Right lobe of liver (tissue), 6 donors: Measurements from ENCODE around the gene IL20RA. TPM values are rescaled to one million over a fixed set of nuclear protein-coding genes. Genes with fewer than 3 reads are reported as not detected.

ENCODE experiments used
- ATAC-seq, 4 donors: fragments of 200-7000 bp; cut with Tn5 transposase; one replicate each; pipeline ENCODE4 v1.9.1; 2020; ENCODE audit warnings: mild to moderate bottlenecking in 4 of 4, moderate library complexity in 4 of 4
- DNase-seq, 3 donors: peaks; one replicate each; pipeline ENCODE4 v3.0.0-alpha.2; 2020
- H3K27ac ChIP-seq, 3 donors: fragments of 200-600 bp; one replicate each; pipeline ENCODE4 v1.8.0; 2022
- H3K27me3 ChIP-seq, 2 donors: fragments of 200-600 bp; one replicate each; pipeline ENCODE4 v1.8.0; 2022
- H3K36me3 ChIP-seq, 4 donors: fragments of 200-600 bp; sonication (generic) in 1 of 4; one replicate each; pipeline versions ENCODE4 v1.5.1 to v1.8.0; 2017 to 2022; ENCODE audit warnings: control low read depth in 1 of 4
- H3K4me1 ChIP-seq, 4 donors: fragments of 200-600 bp; sonication (generic) in 1 of 4; one replicate each; pipeline versions ENCODE4 v1.5.1 to v1.8.0; 2017 to 2022; ENCODE audit warnings: control low read depth in 1 of 4
- H3K4me3 ChIP-seq, 3 donors: fragments of 200-600 bp; one replicate each; pipeline ENCODE4 v1.8.0; 2022
- H3K9me3 ChIP-seq, 4 donors: fragments of 200-600 bp; sonication (generic) in 1 of 4; one replicate each; pipeline versions ENCODE4 v1.5.1 to v1.8.0; 2017 to 2022; ENCODE audit warnings: control low read depth in 1 of 4
- CTCF ChIP-seq, 4 donors: fragments of 200-600 bp in 3 of 4; fragments of 450-650 bp in 1 of 4; IDR thresholded peaks; one replicate each; pipeline versions ENCODE4 v1.5.1 to v1.8.0; 2016 to 2022; ENCODE audit warnings: antibody characterized with exemption in 4 of 4, mild to moderate bottlenecking in 2 of 4
- POLR2A ChIP-seq: fragments of 450-650 bp; IDR thresholded peaks from one replicate; pipeline ENCODE4 v1.6.1; 2017; ENCODE audit warnings: antibody characterized with exemption, mild to moderate bottlenecking
- WGBS: methylation state at CpG from one replicate; pipeline ENCODE4 v1.1.6; 2018; ENCODE audit warnings: low coverage, low lambda C conversion rate; ENCODE audit not compliant: insufficient coverage; ENCODE audit errors: missing lambda C conversion rate; 5-methylcytosine and 5-hydroxymethylcytosine counted together
- intact Hi-C, 2 donors: fragments of 100-400 bp; cut with DNase I; formaldehyde crosslinking; loops; one replicate each; pipeline versions ENCODE4 v1.11.2 to v1.14.1; 2022
- total RNA-seq, 6 experiments: library from RNA; depleted of rRNA in 2 of 6; stranded (reverse); fragments of >200 nt in 2 of 6; fragmentation: NEBNext Ultra II Directional in 3 of 6; extraction: Animal tissue kit (Norgen Biotek cat#: 25700) in 3 of 6; gene quantifications; one replicate each; pipeline versions ENCODE4 v1.1.0 to v1.2.4, GENCODE V29; 2016 to 2023
- donor health status: DM: no; HTN: yes; CAD: no.
- donor health status: DM: no; HTN: no; CAD: no.
- donor health status: DM: no; HTN: no; CAD: no.
- donor health status: DM: no; HTN: yes; CAD: no.
- donor health status: DM: no; HTN: yes; CAD: no.

IL20RA gene
- total RNA-seq, 6 experiments from 2014 or later: 0.06 to 0.70 (median 0.12) TPM

GRCh38 chr6:137043710-137044365 is 927 bp downstream of the IL20RA start:
- intact Hi-C loops: no loop called here
- 20% methylated on average over 13 of the region's 42 CpGs for WGBS
- no peak overlapping the region for H3K27ac ChIP-seq
- no peak for DNase-seq
- H3K27me3 ChIP-seq: peaks cover 0 to 26% of the 10 kb centered on the region in 2 donors
- ATAC-seq: peak; percentile 50 to 62 (median 56)
- peaks cover 0 to 5% (median 0%) of the 10 kb centered on the region in 4 donors for H3K4me1 ChIP-seq
- TF ChIP-seq POLR2A (no peak), CTCF (IDR thresholded peaks at IDR 0.05) (no peak)
- H3K9me3 ChIP-seq: no peaks in the 10 kb centered on the region
- H3K4me3 ChIP-seq: peak overlapping the region; percentile 49 to 61 (median 59)
- no peaks in the 10 kb centered on the region for H3K36me3 ChIP-seq

GRCh38 chr6:137040393-137040792 is 4.4 kb downstream of the IL20RA start:
- no peak overlapping the region for H3K27ac ChIP-seq
- peaks cover 0 to 5% (median 0%) of the 10 kb centered on the region in 4 donors for H3K4me1 ChIP-seq
- peak in 1 of 4 donors; percentile 10 for TF ChIP-seq CTCF (IDR thresholded peaks at IDR 0.05)
- no peak for TF ChIP-seq POLR2A
- no peaks in the 10 kb centered on the region for H3K36me3 ChIP-seq
- intact Hi-C loops: no loop called here
- H3K27me3 ChIP-seq: peaks cover 0 to 29% of the 10 kb centered on the region in 2 donors
- H3K9me3 ChIP-seq: no peaks in the 10 kb centered on the region
- no peak overlapping the region for H3K4me3 ChIP-seq
- ATAC-seq (no peak), DNase-seq (no peak)

- intact Hi-C loops: no loop called here
- 68% methylated on average over 4 of the region's 4 CpGs for WGBS
- no peaks in the 10 kb centered on the region for H3K9me3 ChIP-seq
- no peak for ATAC-seq
- peaks cover 0 to 4% (median 0%) of the 10 kb centered on the region in 4 donors for H3K4me1 ChIP-seq
- peaks cover 0 to 22% of the 10 kb centered on the region in 2 donors for H3K27me3 ChIP-seq
- DNase-seq: no peak
- TF ChIP-seq CTCF (IDR thresholded peaks at IDR 0.05) (no peak), POLR2A (no peak)
- no peaks in the 10 kb centered on the region for H3K36me3 ChIP-seq
- no peak overlapping the region for H3K27ac ChIP-seq
- no peak overlapping the region for H3K4me3 ChIP-seq
Observed at GRCh38 chr6:137039010-137039409, 5.8 kb downstream of the IL20RA start.

- Histone ChIP-seq H3K4me1 (no peaks in the 10 kb centered on the region), H3K27ac (no peak overlapping the region), H3K9me3 (no peaks in the 10 kb centered on the region), H3K4me3 (no peak overlapping the region), H3K27me3 (peaks cover 0 to 12% of the 10 kb centered on the region in 2 donors), H3K36me3 (no peaks in the 10 kb centered on the region)
- DNase-seq: no peak
- intact Hi-C loops: no loop called here
- 40% methylated on average over 6 of the region's 6 CpGs for WGBS
- ATAC-seq: no peak
- TF ChIP-seq CTCF (IDR thresholded peaks at IDR 0.05) (no peak), POLR2A (no peak)
Observed at GRCh38 chr6:137036566-137037300, 8.0 kb downstream of the IL20RA start.
